ENCODE results near the gene UCK2.
A peak's percentile ranks its signal among the peaks of the same experiment; 100 is the strongest.

The UCK2 gene

DNA sequence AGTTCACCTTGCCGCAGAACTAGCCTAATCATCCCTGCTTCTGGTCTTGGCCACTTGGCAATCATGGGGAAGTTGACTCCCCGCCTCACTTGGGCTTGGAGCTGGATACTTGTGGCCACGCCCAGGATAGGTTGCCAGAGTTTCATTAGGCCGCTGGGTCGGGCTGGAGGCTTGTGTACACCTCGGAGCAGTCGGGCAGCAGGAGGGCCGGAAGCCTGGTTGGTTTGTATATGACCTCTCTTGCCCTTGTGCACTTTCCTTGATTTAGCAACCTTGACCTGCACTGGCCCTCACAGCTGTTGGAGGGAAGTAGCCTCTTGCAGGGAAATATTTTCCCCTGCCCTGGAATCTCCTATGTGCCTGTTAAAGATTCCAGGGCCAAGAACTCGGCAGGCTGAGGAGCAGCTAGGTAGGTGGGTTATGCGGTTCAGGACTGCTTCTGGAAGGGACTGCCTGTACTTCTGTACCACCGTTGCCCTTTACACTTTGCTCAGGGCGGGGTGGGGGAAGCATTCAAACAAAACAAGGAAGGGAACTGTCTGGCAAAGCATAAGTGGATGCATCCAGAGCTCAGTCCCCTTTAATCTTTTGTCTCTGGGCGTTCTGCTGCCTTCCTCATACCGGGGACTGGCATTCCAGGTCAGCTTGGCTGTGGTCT lies 83.5 kb downstream of the UCK2 start:
- Histone ChIP-seq H3K4me1 (no peaks in the 10 kb centered on the region), H3K27ac (no peak overlapping the region), H2AFZ (no peak overlapping the region), H3K79me2 (no peaks in the 10 kb centered on the region), H3K4me2 (ENCODE audit: low read length) (no peak overlapping the region), H3K36me3 (ENCODE audit: control insufficient read depth, insufficient read depth, low read length) (no peaks in the 10 kb centered on the region), H3K27me3 (ENCODE audit: control insufficient read depth, insufficient read depth, low read length) (no peaks in the 10 kb centered on the region), H3K4me3 (ENCODE audit: low read depth, low read length) (no peak overlapping the region), H3K9ac (no peak overlapping the region), H3K9me3 (ENCODE audit: control insufficient read depth, low read length) (no peaks in the 10 kb centered on the region)
- TF ChIP-seq, protein P1, sequence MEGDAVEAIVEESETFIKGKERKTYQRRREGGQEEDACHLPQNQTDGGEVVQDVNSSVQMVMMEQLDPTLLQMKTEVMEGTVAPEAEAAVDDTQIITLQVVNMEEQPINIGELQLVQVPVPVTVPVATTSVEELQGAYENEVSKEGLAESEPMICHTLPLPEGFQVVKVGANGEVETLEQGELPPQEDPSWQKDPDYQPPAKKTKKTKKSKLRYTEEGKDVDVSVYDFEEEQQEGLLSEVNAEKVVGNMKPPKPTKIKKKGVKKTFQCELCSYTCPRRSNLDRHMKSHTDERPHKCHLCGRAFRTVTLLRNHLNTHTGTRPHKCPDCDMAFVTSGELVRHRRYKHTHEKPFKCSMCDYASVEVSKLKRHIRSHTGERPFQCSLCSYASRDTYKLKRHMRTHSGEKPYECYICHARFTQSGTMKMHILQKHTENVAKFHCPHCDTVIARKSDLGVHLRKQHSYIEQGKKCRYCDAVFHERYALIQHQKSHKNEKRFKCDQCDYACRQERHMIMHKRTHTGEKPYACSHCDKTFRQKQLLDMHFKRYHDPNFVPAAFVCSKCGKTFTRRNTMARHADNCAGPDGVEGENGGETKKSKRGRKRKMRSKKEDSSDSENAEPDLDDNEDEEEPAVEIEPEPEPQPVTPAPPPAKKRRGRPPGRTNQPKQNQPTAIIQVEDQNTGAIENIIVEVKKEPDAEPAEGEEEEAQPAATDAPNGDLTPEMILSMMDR (IDR thresholded peaks at IDR 0.05): no peak

DNA sequence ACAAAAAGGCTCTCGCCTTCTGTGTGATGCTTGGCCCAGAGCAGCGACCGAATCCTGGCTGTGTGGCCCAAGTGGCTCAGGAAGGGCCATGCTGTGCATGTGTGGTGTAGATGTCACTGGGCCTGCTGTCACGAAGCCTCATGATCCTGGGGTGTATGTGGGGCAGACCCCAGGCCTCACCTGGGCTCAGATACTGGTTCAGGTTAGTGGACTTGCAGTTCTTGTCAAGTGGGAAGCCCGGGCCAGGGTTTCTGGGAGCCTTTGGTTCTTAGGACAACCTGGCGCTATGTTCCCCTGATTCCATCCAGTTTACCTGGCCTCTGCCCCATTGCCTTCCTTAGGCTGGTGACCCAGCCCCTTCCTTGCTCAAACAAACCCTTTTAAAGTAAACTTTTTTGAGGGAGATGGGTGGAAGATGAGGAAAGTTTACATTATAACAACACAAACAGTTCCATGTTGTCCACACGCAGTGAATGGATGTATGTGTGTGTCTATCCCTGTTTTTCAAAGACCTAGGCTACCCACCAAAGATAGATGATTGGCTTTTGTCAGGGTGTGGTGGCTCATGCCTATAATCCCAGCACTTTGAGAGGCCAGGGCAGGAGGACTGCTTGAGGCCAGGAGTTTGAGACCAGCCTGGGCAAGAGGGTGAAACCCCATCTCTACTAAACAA lies 84.3 kb downstream of the UCK2 start:
- H3K27me3 ChIP-seq (ENCODE audit: control insufficient read depth, insufficient read depth, low read length): no peaks in the 10 kb centered on the region
- H3K9ac ChIP-seq: no peak overlapping the region
- no peak overlapping the region for H3K4me2 ChIP-seq (ENCODE audit: low read length)
- H3K79me2 ChIP-seq: no peaks in the 10 kb centered on the region
- no peak overlapping the region for H2AFZ ChIP-seq
- H3K27ac ChIP-seq: no peak overlapping the region
- H3K4me1 ChIP-seq: no peaks in the 10 kb centered on the region
- no peaks in the 10 kb centered on the region for H3K36me3 ChIP-seq (ENCODE audit: control insufficient read depth, insufficient read depth, low read length)
- TF ChIP-seq, protein P1 (IDR thresholded peaks at IDR 0.05): no peak
- no peaks in the 10 kb centered on the region for H3K9me3 ChIP-seq (ENCODE audit: control insufficient read depth, low read length)
- no peak overlapping the region for H3K4me3 ChIP-seq (ENCODE audit: low read depth, low read length)

- Histone ChIP-seq H3K27me3 (ENCODE audit: control insufficient read depth, insufficient read depth, low read length) (no peaks in the 10 kb centered on the region), H3K27ac (no peak overlapping the region), H3K79me2 (no peaks in the 10 kb centered on the region), H3K36me3 (ENCODE audit: control insufficient read depth, insufficient read depth, low read length) (no peaks in the 10 kb centered on the region), H3K4me2 (ENCODE audit: low read length) (no peak overlapping the region), H3K4me1 (no peaks in the 10 kb centered on the region), H3K4me3 (ENCODE audit: low read depth, low read length) (no peak overlapping the region), H3K9ac (no peak overlapping the region), H3K9me3 (ENCODE audit: control insufficient read depth, low read length) (no peaks in the 10 kb centered on the region), H2AFZ (no peak overlapping the region)
- TF ChIP-seq, protein P1 (IDR thresholded peaks at IDR 0.05): no peak
These were observed 85.2 kb downstream of the UCK2 start for GRCh38 chr1:165912638-165913037.

DNA sequence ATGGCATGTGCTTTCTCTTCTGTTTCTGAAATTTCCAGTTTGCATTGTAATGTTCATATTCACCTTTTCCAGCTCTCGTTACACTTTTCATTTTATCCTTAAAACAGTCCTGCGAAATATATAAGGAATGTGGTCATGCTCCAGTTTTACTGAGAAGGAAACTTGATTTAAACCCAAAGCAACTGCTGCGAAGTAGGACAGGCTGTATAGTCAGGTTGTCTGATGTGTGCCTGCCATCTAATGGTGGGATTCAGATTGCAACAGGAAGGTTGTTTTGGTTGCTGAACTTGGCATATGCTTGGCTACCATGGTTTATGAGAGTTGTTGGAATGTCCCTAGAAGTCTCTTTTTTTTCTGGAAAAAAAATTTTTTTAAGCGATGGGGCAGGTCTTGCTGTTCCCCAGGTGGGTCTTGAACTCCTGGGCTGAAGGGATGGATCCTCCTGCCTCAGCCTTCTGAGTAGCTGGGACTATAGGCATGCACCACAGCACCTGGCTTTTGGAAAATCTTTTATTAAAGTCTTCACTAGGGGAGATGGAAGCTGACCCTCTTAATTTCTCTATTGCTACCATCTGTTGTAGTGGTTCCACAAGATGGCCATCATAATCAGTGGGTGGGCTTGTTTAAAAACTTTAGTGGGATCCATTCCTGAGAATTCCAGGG lies 86.9 kb downstream of the UCK2 start:
- Histone ChIP-seq H3K36me3 (ENCODE audit: control insufficient read depth, insufficient read depth, low read length) (no peaks in the 10 kb centered on the region), H2AFZ (no peak overlapping the region), H3K27me3 (ENCODE audit: control insufficient read depth, insufficient read depth, low read length) (no peaks in the 10 kb centered on the region), H3K4me3 (ENCODE audit: low read depth, low read length) (no peak overlapping the region), H3K79me2 (no peaks in the 10 kb centered on the region), H3K9me3 (ENCODE audit: control insufficient read depth, low read length) (no peaks in the 10 kb centered on the region), H3K9ac (no peak overlapping the region), H3K4me2 (ENCODE audit: low read length) (no peak overlapping the region), H3K27ac (no peak overlapping the region), H3K4me1 (no peaks in the 10 kb centered on the region)
- TF ChIP-seq, protein P1 (IDR thresholded peaks at IDR 0.05): peak; percentile 68

Measured in parathyroid adenoma (tissue), 2 donors.